ENCODE results near the gene BEX4. TPM values are rescaled to one million over a fixed set of nuclear protein-coding genes. Genes with fewer than 3 reads are reported as not detected.

The BEX4 gene
- total and polyA plus RNA-seq, 2 experiments from 2014 or later, result 75.6 to 112 TPM

DNA sequence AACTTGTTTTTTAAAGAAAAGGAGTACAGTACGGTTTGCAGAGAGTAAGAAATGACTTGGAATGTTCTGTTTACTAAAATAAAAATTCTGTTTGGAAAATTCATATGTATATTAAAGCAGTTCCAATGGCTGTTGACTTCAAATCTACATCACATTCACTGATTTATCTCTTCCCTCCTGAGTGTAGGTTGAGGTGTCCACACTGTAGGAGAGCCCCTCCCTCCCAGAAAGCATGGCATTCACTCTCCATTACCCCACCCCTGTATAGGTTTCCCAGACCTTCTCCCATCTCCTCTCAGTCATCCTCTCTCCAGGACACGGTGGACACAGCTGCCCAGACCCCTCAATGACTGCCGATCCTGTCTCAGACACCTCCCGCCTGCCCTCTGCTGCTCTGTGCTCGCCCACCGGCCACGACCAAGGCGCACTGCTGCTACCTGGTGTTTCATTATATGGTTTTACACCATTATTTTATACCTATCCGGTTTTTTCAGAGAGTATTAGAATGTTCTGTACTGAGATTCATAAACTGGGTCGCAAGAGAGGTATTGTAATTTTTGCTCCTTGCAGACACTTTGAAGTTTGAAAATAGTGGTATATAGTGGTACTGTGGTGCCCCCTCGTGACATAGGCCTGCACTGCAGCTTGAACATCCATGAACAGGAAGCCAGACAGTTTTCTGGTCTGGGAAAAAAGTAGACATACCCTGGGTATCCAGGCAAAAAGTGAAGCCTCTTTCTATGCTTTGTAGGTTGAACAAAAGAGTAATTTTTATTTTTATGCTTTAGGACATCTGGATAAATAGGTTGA, 38.8 kb upstream of the BEX4 start:
- TF ChIP-seq EZH2 (IDR thresholded peaks at IDR 0.05; ENCODE audit: borderline replicate concordance) (no peak), EZH2phosphoT487 (IDR thresholded peaks at IDR 0.05; ENCODE audit: low read depth, severe bottlenecking, unreplicated experiment) (no peak)
- TF ChIP-seq, protein P1, sequence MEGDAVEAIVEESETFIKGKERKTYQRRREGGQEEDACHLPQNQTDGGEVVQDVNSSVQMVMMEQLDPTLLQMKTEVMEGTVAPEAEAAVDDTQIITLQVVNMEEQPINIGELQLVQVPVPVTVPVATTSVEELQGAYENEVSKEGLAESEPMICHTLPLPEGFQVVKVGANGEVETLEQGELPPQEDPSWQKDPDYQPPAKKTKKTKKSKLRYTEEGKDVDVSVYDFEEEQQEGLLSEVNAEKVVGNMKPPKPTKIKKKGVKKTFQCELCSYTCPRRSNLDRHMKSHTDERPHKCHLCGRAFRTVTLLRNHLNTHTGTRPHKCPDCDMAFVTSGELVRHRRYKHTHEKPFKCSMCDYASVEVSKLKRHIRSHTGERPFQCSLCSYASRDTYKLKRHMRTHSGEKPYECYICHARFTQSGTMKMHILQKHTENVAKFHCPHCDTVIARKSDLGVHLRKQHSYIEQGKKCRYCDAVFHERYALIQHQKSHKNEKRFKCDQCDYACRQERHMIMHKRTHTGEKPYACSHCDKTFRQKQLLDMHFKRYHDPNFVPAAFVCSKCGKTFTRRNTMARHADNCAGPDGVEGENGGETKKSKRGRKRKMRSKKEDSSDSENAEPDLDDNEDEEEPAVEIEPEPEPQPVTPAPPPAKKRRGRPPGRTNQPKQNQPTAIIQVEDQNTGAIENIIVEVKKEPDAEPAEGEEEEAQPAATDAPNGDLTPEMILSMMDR (IDR thresholded peaks at IDR 0.05; ENCODE audit: poor library complexity), result peak; percentile 63
- Histone ChIP-seq H3K4me1 (ENCODE audit: insufficient read depth) (no peaks in the 10 kb centered on the region), H4K20me1 (ENCODE audit: insufficient read depth, poor library complexity, severe bottlenecking) (no peaks in the 10 kb centered on the region), H3K27ac (no peak overlapping the region), H3K4me2 (peak overlapping the region; percentile 87), H3K9me3 (ENCODE audit: low read depth) (no peaks in the 10 kb centered on the region), H3K27me3 (no peaks in the 10 kb centered on the region), H3K36me3 (replicated peaks; ENCODE audit: insufficient read depth, low read depth) (no peaks in the 10 kb centered on the region), H2AFZ (no peak overlapping the region), H3K9me2 (replicated peaks; ENCODE audit: insufficient read depth) (no peaks in the 10 kb centered on the region), H3K79me2 (no peaks in the 10 kb centered on the region), H3K4me3 (no peak overlapping the region)
- peak; percentile 67 for DNase-seq (ENCODE audit: low spot score)
- WGBS (ENCODE audit: low lambda C conversion rate, missing lambda C conversion rate), result 44% methylated on average over 11 of the region's 11 CpGs

DNA sequence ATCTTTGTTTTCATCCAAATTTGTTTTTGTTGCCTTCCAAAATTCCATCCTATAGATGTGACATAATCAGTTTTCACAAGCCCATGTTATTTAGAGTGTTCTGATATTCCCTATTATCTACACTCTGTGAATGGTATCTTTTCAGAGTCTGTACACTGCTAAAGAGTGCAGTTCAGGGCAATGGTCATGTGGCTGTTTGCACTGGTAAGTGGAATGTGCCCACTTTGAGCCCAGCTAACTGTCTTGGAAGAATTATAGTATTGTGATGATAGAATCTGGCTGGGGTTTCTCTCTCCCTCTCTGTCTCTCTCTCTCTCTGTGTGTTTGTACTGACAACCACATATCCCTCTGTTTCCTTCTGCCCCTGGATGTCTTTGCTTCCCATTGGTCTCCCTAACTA, 37.4 kb upstream of the BEX4 start:
- H3K27ac ChIP-seq, result no peak overlapping the region
- H3K9me2 ChIP-seq (replicated peaks; ENCODE audit: insufficient read depth), result no peaks in the 10 kb centered on the region
- H3K4me2 ChIP-seq, result no peak overlapping the region
- no peak overlapping the region for H2AFZ ChIP-seq
- H3K27me3 ChIP-seq, result no peaks in the 10 kb centered on the region
- DNase-seq (ENCODE audit: low spot score), result no peak
- H3K36me3 ChIP-seq (replicated peaks; ENCODE audit: insufficient read depth, low read depth), result no peaks in the 10 kb centered on the region
- H3K4me1 ChIP-seq (ENCODE audit: insufficient read depth), result no peaks in the 10 kb centered on the region
- no peaks in the 10 kb centered on the region for H3K79me2 ChIP-seq
- H3K9me3 ChIP-seq (ENCODE audit: low read depth), result no peaks in the 10 kb centered on the region
- H3K4me3 ChIP-seq, result no peak overlapping the region
- TF ChIP-seq EZH2 (IDR thresholded peaks at IDR 0.05; ENCODE audit: borderline replicate concordance) (no peak), EZH2phosphoT487 (IDR thresholded peaks at IDR 0.05; ENCODE audit: low read depth, severe bottlenecking, unreplicated experiment) (no peak)
- TF ChIP-seq, protein P1 (IDR thresholded peaks at IDR 0.05; ENCODE audit: poor library complexity), result no peak
- no peaks in the 10 kb centered on the region for H4K20me1 ChIP-seq (ENCODE audit: insufficient read depth, poor library complexity, severe bottlenecking)

DNA sequence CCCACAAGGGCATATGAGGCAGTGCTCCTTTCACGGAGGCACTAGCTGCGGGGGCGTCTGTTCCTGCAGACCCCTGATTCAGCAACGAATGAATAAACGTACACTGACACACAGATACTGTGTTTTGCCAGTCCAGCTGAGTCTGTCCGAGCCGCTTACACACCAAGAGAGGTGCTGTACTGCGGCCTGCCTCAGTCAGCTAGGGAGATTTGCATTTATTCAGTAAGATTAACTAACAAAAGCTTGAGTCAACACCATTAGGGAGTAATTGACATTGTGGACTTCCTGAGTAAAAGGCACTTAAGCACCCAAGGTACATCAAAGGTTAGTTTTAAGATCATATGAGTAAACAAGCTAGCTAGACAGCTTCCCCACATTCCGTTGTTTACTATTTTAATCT, 31.0 kb upstream of the BEX4 start:
- H4K20me1 ChIP-seq (ENCODE audit: insufficient read depth, poor library complexity, severe bottlenecking), result no peaks in the 10 kb centered on the region
- no peak overlapping the region for H3K4me3 ChIP-seq
- no peak overlapping the region for H3K4me2 ChIP-seq
- no peak for TF ChIP-seq EZH2phosphoT487 (IDR thresholded peaks at IDR 0.05; ENCODE audit: low read depth, severe bottlenecking, unreplicated experiment)
- TF ChIP-seq, protein P1 (IDR thresholded peaks at IDR 0.05; ENCODE audit: poor library complexity), result no peak
- TF ChIP-seq EZH2 (IDR thresholded peaks at IDR 0.05; ENCODE audit: borderline replicate concordance), result no peak
- DNase-seq (ENCODE audit: low spot score), result no peak
- H3K4me1 ChIP-seq (ENCODE audit: insufficient read depth), result no peaks in the 10 kb centered on the region
- no peak overlapping the region for H3K27ac ChIP-seq
- no peaks in the 10 kb centered on the region for H3K9me3 ChIP-seq (ENCODE audit: low read depth)
- no peaks in the 10 kb centered on the region for H3K9me2 ChIP-seq (replicated peaks; ENCODE audit: insufficient read depth)
- H3K36me3 ChIP-seq (replicated peaks; ENCODE audit: insufficient read depth, low read depth), result no peaks in the 10 kb centered on the region
- 37% methylated on average over 9 of the region's 9 CpGs for WGBS (ENCODE audit: low lambda C conversion rate, missing lambda C conversion rate)
- no peak overlapping the region for H2AFZ ChIP-seq
- H3K27me3 ChIP-seq, result no peaks in the 10 kb centered on the region
- H3K79me2 ChIP-seq, result no peaks in the 10 kb centered on the region
